Astrocyte (in vitro differentiated cells and primary cell): Measurements from ENCODE around the gene ENPEP. TPM values are rescaled to one million over a fixed set of nuclear protein-coding genes. Genes with fewer than 3 reads are reported as not detected.
"Not testable (repeated sequence)": the region's sequence is repeated elsewhere in the genome, so short reads cannot be mapped to it uniquely, and the experiment has no call there.

ENCODE experiments used
- DNase-seq: peaks from one replicate; pipeline ENCODE4 v3.0.0-alpha.2; 2010; ENCODE audit warnings: low read depth
- FAIRE-seq: peaks from 2 replicates; lab custom pipeline; 2011; peaks lifted over from hg19 to GRCh38; lab: Jason Lieb, UNC
- H2AFZ ChIP-seq: 2 replicates; pipeline ENCODE4 v1.6.0; 2012; ENCODE audit warnings: low read depth, low read length, inconsistent platforms
- H3K27ac ChIP-seq: 2 replicates; pipeline ENCODE4 v1.5.1; 2011; ENCODE audit warnings: low read depth, low read length, inconsistent platforms
- H3K27me3 ChIP-seq: 2 replicates; pipeline ENCODE4 v1.6.0; 2011; ENCODE audit warnings: low read length, inconsistent platforms; ENCODE audit not compliant: insufficient read depth
- H3K36me3 ChIP-seq: 2 replicates; pipeline ENCODE4 v1.5.1; 2011; ENCODE audit warnings: low read length, inconsistent platforms; ENCODE audit not compliant: insufficient read depth
- H3K4me1 ChIP-seq: 2 replicates; pipeline ENCODE4 v1.5.1; 2011; ENCODE audit warnings: low read length, inconsistent platforms; ENCODE audit not compliant: insufficient read depth
- H3K4me2 ChIP-seq: 2 replicates; pipeline ENCODE4 v1.6.0; 2012; ENCODE audit warnings: low read length, inconsistent platforms
- H3K4me3 ChIP-seq: 2 replicates; pipeline ENCODE4 v1.5.1; 2011; ENCODE audit warnings: low read depth, mild to moderate bottlenecking, low read length, inconsistent platforms; ENCODE audit not compliant: insufficient read depth
- H3K79me2 ChIP-seq: 2 replicates; pipeline ENCODE4 v1.6.0; 2012; ENCODE audit warnings: mild to moderate bottlenecking, low read length, inconsistent platforms; ENCODE audit not compliant: insufficient read depth
- H3K9ac ChIP-seq: 2 replicates; pipeline ENCODE4 v1.6.0; 2012; ENCODE audit warnings: mild to moderate bottlenecking, low read length, inconsistent platforms
- H3K9me3 ChIP-seq: 2 replicates; pipeline ENCODE4 v1.5.1; 2012; ENCODE audit warnings: low read depth, mild to moderate bottlenecking, low read length, inconsistent platforms; ENCODE audit not compliant: insufficient read depth
- H4K20me1 ChIP-seq: 2 replicates; pipeline ENCODE4 v1.6.0; 2012; ENCODE audit warnings: low read length, inconsistent platforms; ENCODE audit not compliant: insufficient read depth
- H3K27ac Mint-ChIP-seq: one replicate; pipeline ENCODE4 v1.8.0; 2021; ENCODE audit warnings: mild to moderate bottlenecking, mixed read lengths; ENCODE audit not compliant: unreplicated experiment
- H3K27me3 Mint-ChIP-seq: one replicate; pipeline ENCODE4 v1.8.0; 2021; ENCODE audit warnings: low read depth, mixed read lengths; ENCODE audit not compliant: unreplicated experiment
- H3K36me3 Mint-ChIP-seq: one replicate; pipeline ENCODE4 v1.8.0; 2021; ENCODE audit warnings: low read depth, mixed read lengths; ENCODE audit not compliant: unreplicated experiment
- H3K4me1 Mint-ChIP-seq: one replicate; pipeline ENCODE4 v1.8.0; 2021; ENCODE audit warnings: low read depth, mixed read lengths; ENCODE audit not compliant: unreplicated experiment
- H3K4me3 Mint-ChIP-seq: one replicate; pipeline ENCODE4 v1.8.0; 2021; ENCODE audit warnings: mild to moderate bottlenecking, moderate library complexity, mixed read lengths; ENCODE audit not compliant: unreplicated experiment
- H3K9me3 Mint-ChIP-seq: one replicate; pipeline ENCODE4 v1.8.0; 2021; ENCODE audit warnings: mild to moderate bottlenecking, mixed read lengths; ENCODE audit not compliant: unreplicated experiment
- CTCF ChIP-seq: IDR thresholded peaks from 2 replicates; pipeline ENCODE4 v1.5.1; 2011; ENCODE audit warnings: low read depth, mild to moderate bottlenecking, inconsistent platforms, low read length, moderate library complexity; ENCODE audit not compliant: insufficient read depth
- EZH2 ChIP-seq: IDR thresholded peaks from 2 replicates; pipeline ENCODE4 v1.6.1; 2012; ENCODE audit warnings: mild to moderate bottlenecking, low read length, inconsistent platforms; ENCODE audit not compliant: insufficient read depth
- total RNA-seq: library from RNA; stranded (reverse); gene quantifications from 2 replicates; pipeline ENCODE4 v1.2.1, GENCODE V29; 2021

ENPEP gene
- total RNA-seq, 1 donor from 2014 or later: 1.7 TPM

GRCh38 chr4:110553197-110553596 lies 77.2 kb downstream of the ENPEP start:
- H3K4me1 ChIP-seq: no peaks in the 10 kb centered on the region

GRCh38 chr4:110567214-110567613 lies 91.3 kb downstream of the ENPEP start:
- H3K27me3 Mint-ChIP-seq: no peaks in the 10 kb centered on the region
- no peaks in the 10 kb centered on the region for H3K4me1 Mint-ChIP-seq
- H3K9me3 ChIP-seq: no peaks in the 10 kb centered on the region
- H3K4me2 ChIP-seq: no peak overlapping the region
- no peak overlapping the region for H3K9ac ChIP-seq
- DNase-seq (no peak), FAIRE-seq (no peak)
- H4K20me1 ChIP-seq: no peaks in the 10 kb centered on the region
- H3K27ac ChIP-seq: no peak overlapping the region
- no peak overlapping the region for H3K4me3 Mint-ChIP-seq
- H3K36me3 Mint-ChIP-seq: no peaks in the 10 kb centered on the region
- no peaks in the 10 kb centered on the region for H3K4me1 ChIP-seq
- H2AFZ ChIP-seq: no peak overlapping the region
- H3K27ac Mint-ChIP-seq: no peak overlapping the region
- H3K9me3 Mint-ChIP-seq: no peaks in the 10 kb centered on the region
- H3K36me3 ChIP-seq: no peaks in the 10 kb centered on the region
- TF ChIP-seq CTCF: no peak
- TF ChIP-seq EZH2: no peak
- no peaks in the 10 kb centered on the region for H3K79me2 ChIP-seq
- H3K27me3 ChIP-seq: no peaks in the 10 kb centered on the region
- H3K4me3 ChIP-seq: no peak overlapping the region

More at GRCh38 chr4:110553197-110553596, 77.2 kb downstream of the ENPEP start:
- no peak overlapping the region for H3K9ac ChIP-seq
- no peak for DNase-seq
- H3K79me2 ChIP-seq: no peaks in the 10 kb centered on the region
- H2AFZ ChIP-seq: no peak overlapping the region
- H3K36me3 ChIP-seq: no peaks in the 10 kb centered on the region
- no peaks in the 10 kb centered on the region for H3K36me3 Mint-ChIP-seq
- no peak overlapping the region for H3K4me2 ChIP-seq
- no peaks in the 10 kb centered on the region for H4K20me1 ChIP-seq
- H3K4me1 Mint-ChIP-seq: peaks cover 14% of the 10 kb centered on the region
- H3K9me3 ChIP-seq: no peaks in the 10 kb centered on the region
- H3K27ac ChIP-seq: no peak overlapping the region
- FAIRE-seq: no peak
- no peak for TF ChIP-seq EZH2
- TF ChIP-seq CTCF: no peak
- H3K4me3 ChIP-seq: no peak overlapping the region
- no peaks in the 10 kb centered on the region for H3K27me3 Mint-ChIP-seq
- no peaks in the 10 kb centered on the region for H3K27me3 ChIP-seq
- H3K27ac Mint-ChIP-seq: no peak overlapping the region
- H3K9me3 Mint-ChIP-seq: no peaks in the 10 kb centered on the region
- no peak overlapping the region for H3K4me3 Mint-ChIP-seq

DNA sequence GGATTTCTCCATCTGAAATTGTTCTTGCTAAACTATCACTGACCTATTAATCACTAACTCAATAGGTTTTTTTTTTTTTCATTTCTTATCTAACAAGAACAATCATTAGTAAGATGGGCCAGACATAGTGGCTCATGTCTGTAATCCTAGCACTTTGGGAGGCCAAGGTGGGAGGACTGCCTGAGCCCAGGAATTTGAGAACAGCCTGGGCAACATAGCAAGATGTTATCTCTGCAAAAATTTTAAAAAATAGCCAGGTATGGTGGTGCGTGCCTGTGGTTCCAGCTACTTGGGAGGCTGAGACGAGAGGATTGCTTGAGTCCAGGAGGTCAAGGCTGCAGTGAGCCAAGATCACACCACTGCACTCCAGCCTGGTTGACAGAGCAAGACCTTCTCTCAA lies 100.7 kb downstream of the ENPEP start:
- not testable (repeated sequence) for DNase-seq, H3K4me2 ChIP-seq, H3K27me3 ChIP-seq, H3K36me3 ChIP-seq, H3K27ac Mint-ChIP-seq, H3K4me1 ChIP-seq, H3K4me3 Mint-ChIP-seq, FAIRE-seq, H3K79me2 ChIP-seq, H4K20me1 ChIP-seq, H3K27me3 Mint-ChIP-seq, H2AFZ ChIP-seq, H3K9me3 ChIP-seq, H3K36me3 Mint-ChIP-seq, H3K9ac ChIP-seq, H3K4me3 ChIP-seq, H3K27ac ChIP-seq, H3K4me1 Mint-ChIP-seq, H3K9me3 Mint-ChIP-seq
